HepG2 (cell line): Measurements from ENCODE around the gene CMYA5. TPM values are rescaled to one million over a fixed set of nuclear protein-coding genes. Genes with fewer than 3 reads are reported as not detected.

Experiments
- AHDC1 ChIP-seq: sonication (generic); formaldehyde crosslinking; IDR thresholded peaks from 2 replicates; pipeline ENCODE4 v1.5.1; 2020; ENCODE audit warnings: mild to moderate bottlenecking, missing genetic modification reagents, borderline replicate concordance
- FOXP4 ChIP-seq: sonication (generic); formaldehyde crosslinking; IDR thresholded peaks from 2 replicates; pipeline ENCODE4 v1.4.0; 2020; ENCODE audit warnings: missing genetic modification reagents
- HMGA1 ChIP-seq: sonication (generic); formaldehyde crosslinking; conservative IDR thresholded peaks from 2 replicates; pipeline ENCODE4 v1.4.0; 2020; ENCODE audit warnings: missing genetic modification reagents
- IKZF5 ChIP-seq: IDR thresholded peaks from 2 replicates; pipeline ENCODE4 v1.6.1; 2018; ENCODE audit warnings: missing genetic modification reagents, mild to moderate bottlenecking, missing compliant biosample characterization
- KAT8 ChIP-seq: IDR thresholded peaks from 2 replicates; pipeline ENCODE4 v1.6.1; 2016; ENCODE audit warnings: missing genetic modification reagents, missing compliant biosample characterization
- MEIS1 ChIP-seq: sonication (generic); formaldehyde crosslinking; IDR thresholded peaks from 2 replicates; pipeline ENCODE4 v1.9.0; 2021; ENCODE audit warnings: mild to moderate bottlenecking, missing genetic modification reagents, moderate library complexity, borderline replicate concordance
- PHF21A ChIP-seq: sonication (generic); formaldehyde crosslinking; IDR thresholded peaks from 2 replicates; pipeline ENCODE4 v1.5.0; 2020; ENCODE audit warnings: mild to moderate bottlenecking, missing genetic modification reagents
- PLSCR1 ChIP-seq: sonication (generic); formaldehyde crosslinking; IDR thresholded peaks from 2 replicates; pipeline ENCODE4 v1.5.0; 2020; ENCODE audit warnings: missing genetic modification reagents, mild to moderate bottlenecking, borderline replicate concordance
- RCOR2 ChIP-seq: IDR thresholded peaks from 2 replicates; pipeline ENCODE4 v1.6.1; 2016; ENCODE audit warnings: missing biosample characterization, missing genetic modification reagents
- RXRB ChIP-seq: IDR thresholded peaks from 2 replicates; pipeline ENCODE4 v1.6.1; 2016; ENCODE audit warnings: borderline replicate concordance, missing genetic modification reagents, missing compliant biosample characterization
- SMAD9 ChIP-seq: sonication (generic); formaldehyde crosslinking; IDR thresholded peaks from 2 replicates; pipeline ENCODE4 v1.5.1; 2020; ENCODE audit warnings: mild to moderate bottlenecking, missing genetic modification reagents
- SOX13 ChIP-seq, 3 experiments: fragments of 450-650 bp in 1 of 3; sonication (generic) in 1 of 3; formaldehyde crosslinking in 1 of 3; IDR thresholded peaks in 2 of 3; conservative IDR thresholded peaks in 1 of 3; 2 replicates each; pipeline versions ENCODE4 v1.5.0 to v1.6.1; 2016 to 2020; ENCODE audit warnings: antibody characterized with exemption in 1 of 3, mild to moderate bottlenecking in 1 of 3, missing compliant biosample characterization in 1 of 3, missing genetic modification reagents in 1 of 3, moderate library complexity in 1 of 3
- THAP11 ChIP-seq: IDR thresholded peaks from 2 replicates; pipeline ENCODE4 v1.6.1; 2016; ENCODE audit warnings: missing biosample characterization, missing genetic modification reagents
- ZC3H13 ChIP-seq: sonication (generic); formaldehyde crosslinking; IDR thresholded peaks from 2 replicates; pipeline ENCODE4 v1.8.1; 2023; ENCODE audit warnings: mild to moderate bottlenecking, missing genetic modification reagents, moderate library complexity
- ZNF235 ChIP-seq: sonication (generic); formaldehyde crosslinking; IDR thresholded peaks from 2 replicates; pipeline ENCODE4 v1.8.1; 2023; ENCODE audit warnings: mild to moderate bottlenecking, missing genetic modification reagents, borderline replicate concordance
- ZNF563 ChIP-seq: sonication (generic); formaldehyde crosslinking; IDR thresholded peaks from 2 replicates; pipeline ENCODE4 v1.8.0; 2022; ENCODE audit warnings: mild to moderate bottlenecking, moderate library complexity, missing genetic modification reagents
- ZNF710 ChIP-seq: sonication (generic); formaldehyde crosslinking; IDR thresholded peaks from 2 replicates; pipeline ENCODE4 v1.5.0; 2020; ENCODE audit warnings: mild to moderate bottlenecking, missing genetic modification reagents, borderline replicate concordance
- polyA plus RNA-seq, 8 experiments: library from polyadenylated mRNA; depleted of rRNA in 3 of 8; stranded (reverse) in 7 of 8; unstranded in 1 of 8; fragments of >200 nt; fragmentation: Illumina TruSeq in 4 of 8; extraction: Trizol in 4 of 8; gene quantifications; 2 replicates each; pipeline versions ENCODE4 v1.2.1 to v1.2.3, GENCODE V29; 2011 to 2016; ENCODE audit warnings: low read depth in 4 of 8, missing spikeins in 1 of 8, mixed read lengths in 1 of 8; ENCODE audit not compliant: insufficient read depth in 1 of 8
- total RNA-seq, 5 experiments: library from RNA; depleted of rRNA; stranded (reverse); fragments of >200 nt; fragmentation: Illumina TruSeq; extraction: Trizol; gene quantifications; 2 replicates each; pipeline ENCODE4 v1.2.3, GENCODE V29; 2016; ENCODE audit warnings: low read depth in 1 of 5

The CMYA5 gene
- total and polyA plus RNA-seq, 2 of the 13 experiments (the other 11 are each of a cell fraction or from before 2014, with no cell fraction given), result 0.13 to 0.51 TPM

GRCh38 chr5:79742549-79743136, 53.0 kb downstream of the CMYA5 start (continued):
- TF ChIP-seq SOX13 (IDR thresholded peaks at IDR 0.05) (peak; percentile 86), SOX13 (CRISPR knock-in tag; conservative IDR thresholded peaks at IDR 0.05 in 1 of 2, IDR thresholded peaks at IDR 0.05 in 1 of 2) (peak in 1 of 2 experiments; percentile 99; a peak in 2 of 4 replicates), THAP11 (CRISPR knock-in tag) (peak; percentile 60), ZNF710 (peak; percentile 92), ZNF235 (CRISPR knock-in tag) (no peak), RCOR2 (CRISPR knock-in tag) (peak; percentile 49; the same call in 1 of the 2 replicates), AHDC1 (CRISPR knock-in tag) (peak; percentile 77; the same call in 1 of the 2 replicates), IKZF5 (CRISPR knock-in tag) (no peak), FOXP4 (CRISPR knock-in tag) (peak; percentile 85), SMAD9 (CRISPR knock-in tag) (no peak), PHF21A (CRISPR knock-in tag) (no peak), PLSCR1 (CRISPR knock-in tag) (no peak), KAT8 (CRISPR knock-in tag) (peak; percentile 52; the same call in 1 of the 2 replicates), HMGA1 (CRISPR knock-in tag) (no peak), MEIS1 (CRISPR knock-in tag) (0 out of 2 replicates have a peak, but pooled peaks have one; percentile 38), ZC3H13 (no peak), ZNF563 (no peak), RXRB (0 out of 2 replicates have a peak, but pooled peaks have one; percentile 22)
